Sciatic nerve (tissue), 2 donors: Measurements from ENCODE around the gene ZNF248. TPM values are rescaled to one million over a fixed set of nuclear protein-coding genes. Genes with fewer than 3 reads are reported as not detected.
"Not testable (repeated sequence)": the region's sequence is repeated elsewhere in the genome, so short reads cannot be mapped to it uniquely, and the experiment has no call there.

ENCODE experiments used
- ATAC-seq: fragments of 200-7000 bp; cut with Tn5 transposase; one replicate; pipeline ENCODE4 v1.9.1; 2020; ENCODE audit warnings: mild to moderate bottlenecking, moderate library complexity
- DNase-seq: peaks from one replicate; pipeline ENCODE4 v3.0.0-alpha.2; 2020; ENCODE audit warnings: low spot score
- intact Hi-C: fragments of 100-400 bp; cut with DNase I; formaldehyde crosslinking; loops from one replicate; pipeline ENCODE4 v1.14.2; 2022
- total RNA-seq: library from RNA; stranded (reverse); fragmentation: NEBNext Ultra II Directional; extraction: Animal tissue kit (Norgen Biotek cat#: 25700); gene quantifications from one replicate; pipeline ENCODE4 v1.2.1, GENCODE V29; 2021
- donor health status: DM: no; HTN: no; CAD: no.
- donor health status: DM: no; HTN: no; CAD: no.

The ZNF248 gene
- 22.3 TPM for total RNA-seq

GRCh38 chr10:37857287-37858211 is at the start of gene ZNF248:
Gene ZNF248 (minus strand): TSS chr10:37857610. CDS start chr10:37856310, 1,300 bp downstream.
- ATAC-seq (peak; percentile 99), DNase-seq (peak; percentile 98)
- intact Hi-C loops: no loop called here

- DNase-seq (no peak), ATAC-seq (no peak)
- intact Hi-C loops: no loop called here
Observed at GRCh38 chr10:37906382-37906781, 49.0 kb upstream of the ZNF248 start.

- no peak for ATAC-seq
- intact Hi-C loops: no loop called here
- DNase-seq: no peak
Observed at GRCh38 chr10:37896436-37896835, 39.0 kb upstream of the ZNF248 start.

- no peak for DNase-seq
- intact Hi-C loops: no loop called here
- ATAC-seq: no peak
Observed at GRCh38 chr10:37895674-37896073, 38.3 kb upstream of the ZNF248 start.

- DNase-seq: no peak
- ATAC-seq: no peak
- intact Hi-C loops: no loop called here
Observed at GRCh38 chr10:37885850-37886249, 28.4 kb upstream of the ZNF248 start.

GRCh38 chr10:37872955-37873354 is 15.5 kb upstream of the ZNF248 start:
- DNase-seq (no peak), ATAC-seq (no peak)
- intact Hi-C loops: no loop called here

GRCh38 chr10:37872283-37872682 is 14.9 kb upstream of the ZNF248 start:
- ATAC-seq (no peak), DNase-seq (no peak)
- intact Hi-C loops: no loop called here

- ATAC-seq (no peak), DNase-seq (no peak)
- intact Hi-C loops: no loop called here
Observed at GRCh38 chr10:37871568-37872251, 14.3 kb upstream of the ZNF248 start.

GRCh38 chr10:37871143-37871542 is 13.7 kb upstream of the ZNF248 start:
- DNase-seq: no peak
- ATAC-seq: no peak
- intact Hi-C loops: no loop called here

- intact Hi-C loops: no loop called here
- ATAC-seq (no peak), DNase-seq (no peak)
Observed at GRCh38 chr10:37868796-37869195, 11.4 kb upstream of the ZNF248 start.

GRCh38 chr10:37865957-37866803 is 8.8 kb upstream of the ZNF248 start:
- intact Hi-C loops: no loop called here
- no peak for ATAC-seq
- no peak for DNase-seq

- ATAC-seq: no peak
- DNase-seq: no peak
Observed at GRCh38 chr10:37865264-37865663, 7.9 kb upstream of the ZNF248 start.

GRCh38 chr10:37860494-37861190 is 3.2 kb upstream of the ZNF248 start:
- ATAC-seq (no peak), DNase-seq (no peak)
- intact Hi-C loops: no loop called here

More at GRCh38 chr10:37865264-37865663, 7.9 kb upstream of the ZNF248 start:
- intact Hi-C loops: no loop called here

- ATAC-seq, intact Hi-C loops: not testable (repeated sequence)
Observed at GRCh38 chr10:37859270-37859669, 1.9 kb upstream of the ZNF248 start.

GRCh38 chr10:37856881-37857286 is 526 bp downstream of the ZNF248 start:
- intact Hi-C loops: no loop called here
- DNase-seq: peak; percentile 60

More at GRCh38 chr10:37859270-37859669, 1.9 kb upstream of the ZNF248 start:
- not testable (repeated sequence) for DNase-seq

GRCh38 chr10:37855636-37856035 is 1.8 kb downstream of the ZNF248 start:
- ATAC-seq: no peak
- no peak for DNase-seq
- intact Hi-C loops: no loop called here

More at GRCh38 chr10:37856881-37857286, 526 bp downstream of the ZNF248 start:
- peak; percentile 44 for ATAC-seq

- intact Hi-C loops: no loop called here
- no peak for ATAC-seq
- DNase-seq: no peak
Observed at GRCh38 chr10:37854626-37855025, 2.8 kb downstream of the ZNF248 start.

GRCh38 chr10:37844644-37845043 is 12.8 kb downstream of the ZNF248 start:
- DNase-seq (no peak), ATAC-seq (no peak)
- intact Hi-C loops: no loop called here

GRCh38 chr10:37839243-37839642 is 18.2 kb downstream of the ZNF248 start:
- DNase-seq (no peak), ATAC-seq (no peak)
- intact Hi-C loops: no loop called here
